ENCODE measurements around the gene KLHL4. TPM values are rescaled to one million over a fixed set of nuclear protein-coding genes. Genes with fewer than 3 reads are reported as not detected.

Gene KLHL4
- total and polyA plus RNA-seq, 2 donors (not counting 1 experiment from before 2014, with no cell fraction given) = not detected

DNA sequence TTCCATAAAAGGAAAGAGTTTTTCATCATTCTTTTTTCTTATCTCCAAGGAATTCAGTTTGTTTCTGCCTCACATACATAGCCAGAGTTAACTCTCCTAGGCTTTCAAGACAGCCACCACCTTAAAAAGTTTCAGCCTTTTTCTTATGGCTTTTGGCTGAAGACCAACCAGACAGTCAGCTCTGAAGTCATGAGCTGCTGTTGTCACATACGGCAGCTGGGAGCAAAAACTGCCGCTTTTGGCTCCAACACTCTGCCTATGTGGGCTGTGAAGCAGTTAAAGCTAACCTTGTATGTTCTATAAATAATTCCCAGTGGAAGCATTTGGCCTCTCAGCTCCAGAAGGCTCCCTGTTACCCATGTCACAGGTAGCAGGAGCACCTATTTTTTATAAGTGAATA, 104.1 kb downstream of the KLHL4 start:
- no peak overlapping the region for H3K27ac ChIP-seq (ENCODE audit: low read length in 2 of 2)
- Mint-ChIP-seq H3K4me1 (no peaks in the 10 kb centered on the region), H3K9me3 (ENCODE audit: insufficient read depth) (no peaks in the 10 kb centered on the region), H3K27me3 (no peaks in the 10 kb centered on the region), H3K27ac (no peak overlapping the region), H3K4me3 (no peak overlapping the region)
- no peak overlapping the region for H3K9ac ChIP-seq (ENCODE audit: low read length)
- DNase-seq = no peak
- H3K9me3 ChIP-seq (ENCODE audit: control extremely low read depth in 1 of 3, control insufficient read depth in 2 of 3, insufficient read depth in 1 of 3, low read length in 2 of 3) = no peaks in the 10 kb centered on the region
- H3K27me3 ChIP-seq (replicated peaks in 1 of 4; ENCODE audit: control extremely low read depth in 1 of 4, control insufficient read depth in 3 of 4, insufficient read depth in 4 of 4, low read length in 3 of 4) = no peaks in the 10 kb centered on the region
- H3K4me2 ChIP-seq (replicated peaks; ENCODE audit: low read depth, low read length, poor library complexity, severe bottlenecking) = no peak overlapping the region
- WGBS (ENCODE audit: insufficient coverage) = no CpG with 5 or more reads among the region's 2 CpGs
- no peaks in the 10 kb centered on the region for H3K36me3 ChIP-seq (replicated peaks in 1 of 2; ENCODE audit: control extremely low read depth in 1 of 2, control insufficient read depth in 1 of 2, extremely low read depth in 1 of 2, insufficient read depth in 2 of 2, low read length in 1 of 2)
- CTCF ChIA-PET = no interaction called here
- no peaks in the 10 kb centered on the region for H3K4me1 ChIP-seq (ENCODE audit: control insufficient read depth in 2 of 2, insufficient read depth in 2 of 2, low read length in 2 of 2)
- no peaks in the 10 kb centered on the region for H4K20me1 ChIP-seq (ENCODE audit: control insufficient read depth, insufficient read depth, low read length, poor library complexity, severe bottlenecking)
- POLR2A ChIA-PET = no interaction called here
- H3K4me3 ChIP-seq (ENCODE audit: control extremely low read depth in 1 of 5, extremely low read depth in 1 of 5, insufficient read depth in 1 of 5, low read depth in 2 of 5, low read length in 4 of 5) = no peak overlapping the region
- H2AFZ ChIP-seq (ENCODE audit: insufficient read depth, low read depth, low read length, poor library complexity, severe bottlenecking) = no peak overlapping the region
- H3K79me2 ChIP-seq (ENCODE audit: control insufficient read depth, insufficient read depth, low read length) = no peaks in the 10 kb centered on the region
- intact Hi-C loops (cut with micrococcal nuclease) = no loop called here
- ATAC-seq (ENCODE audit: low read depth) = no peak
- TF ChIP-seq, protein P1, sequence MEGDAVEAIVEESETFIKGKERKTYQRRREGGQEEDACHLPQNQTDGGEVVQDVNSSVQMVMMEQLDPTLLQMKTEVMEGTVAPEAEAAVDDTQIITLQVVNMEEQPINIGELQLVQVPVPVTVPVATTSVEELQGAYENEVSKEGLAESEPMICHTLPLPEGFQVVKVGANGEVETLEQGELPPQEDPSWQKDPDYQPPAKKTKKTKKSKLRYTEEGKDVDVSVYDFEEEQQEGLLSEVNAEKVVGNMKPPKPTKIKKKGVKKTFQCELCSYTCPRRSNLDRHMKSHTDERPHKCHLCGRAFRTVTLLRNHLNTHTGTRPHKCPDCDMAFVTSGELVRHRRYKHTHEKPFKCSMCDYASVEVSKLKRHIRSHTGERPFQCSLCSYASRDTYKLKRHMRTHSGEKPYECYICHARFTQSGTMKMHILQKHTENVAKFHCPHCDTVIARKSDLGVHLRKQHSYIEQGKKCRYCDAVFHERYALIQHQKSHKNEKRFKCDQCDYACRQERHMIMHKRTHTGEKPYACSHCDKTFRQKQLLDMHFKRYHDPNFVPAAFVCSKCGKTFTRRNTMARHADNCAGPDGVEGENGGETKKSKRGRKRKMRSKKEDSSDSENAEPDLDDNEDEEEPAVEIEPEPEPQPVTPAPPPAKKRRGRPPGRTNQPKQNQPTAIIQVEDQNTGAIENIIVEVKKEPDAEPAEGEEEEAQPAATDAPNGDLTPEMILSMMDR (IDR thresholded peaks at IDR 0.05) = no peak

DNA sequence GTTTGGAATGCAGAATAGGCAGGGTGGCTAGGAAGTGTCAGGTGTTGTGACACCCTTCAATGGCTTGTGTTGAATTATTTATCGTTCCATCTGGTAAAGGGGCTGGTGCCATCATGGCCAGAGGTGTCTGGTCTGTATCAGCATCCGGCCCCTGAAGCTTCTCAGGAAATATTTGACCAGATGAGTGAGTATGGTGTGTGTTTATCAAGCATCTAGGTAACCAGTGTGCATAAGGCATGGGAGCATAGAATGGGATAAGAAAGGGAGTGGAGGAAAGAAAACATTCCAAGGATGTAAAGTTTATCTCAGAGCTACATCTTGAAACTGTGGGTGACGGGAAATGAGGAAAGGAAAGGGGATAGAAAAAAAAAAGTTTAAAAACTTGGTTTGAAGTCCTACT, 109.4 kb downstream of the KLHL4 start:
- Mint-ChIP-seq H3K4me3 (no peak overlapping the region), H3K27ac (no peak overlapping the region), H3K4me1 (no peaks in the 10 kb centered on the region), H3K9me3 (ENCODE audit: insufficient read depth) (no peaks in the 10 kb centered on the region), H3K27me3 (no peaks in the 10 kb centered on the region)
- ATAC-seq (ENCODE audit: low read depth) (no peak), DNase-seq (no peak)
- no peak overlapping the region for H3K27ac ChIP-seq (ENCODE audit: low read length in 2 of 2)
- no peaks in the 10 kb centered on the region for H3K4me1 ChIP-seq (ENCODE audit: control insufficient read depth in 2 of 2, insufficient read depth in 2 of 2, low read length in 2 of 2)
- TF ChIP-seq EZH2 (IDR thresholded peaks at IDR 0.05; ENCODE audit: borderline replicate concordance, insufficient read depth, low read depth, low read length, poor library complexity, severe bottlenecking) = no peak
- TF ChIP-seq, protein P1 (IDR thresholded peaks at IDR 0.05) = no peak
- ChIA-PET POLR2A (no interaction called here), CTCF (no interaction called here)
- H3K9me3 ChIP-seq (ENCODE audit: control extremely low read depth in 1 of 3, control insufficient read depth in 2 of 3, insufficient read depth in 1 of 3, low read length in 2 of 3) = no peaks in the 10 kb centered on the region
- H3K4me2 ChIP-seq (replicated peaks; ENCODE audit: low read depth, low read length, poor library complexity, severe bottlenecking) = no peak overlapping the region
- H3K36me3 ChIP-seq (replicated peaks in 1 of 2; ENCODE audit: control extremely low read depth in 1 of 2, control insufficient read depth in 1 of 2, extremely low read depth in 1 of 2, insufficient read depth in 2 of 2, low read length in 1 of 2) = no peaks in the 10 kb centered on the region
- 75% methylated on average over 2 of the region's 3 CpGs for WGBS (ENCODE audit: insufficient coverage)
- no peaks in the 10 kb centered on the region for H3K27me3 ChIP-seq (replicated peaks in 1 of 4; ENCODE audit: control extremely low read depth in 1 of 4, control insufficient read depth in 3 of 4, insufficient read depth in 4 of 4, low read length in 3 of 4)
- H3K4me3 ChIP-seq (ENCODE audit: control extremely low read depth in 1 of 5, extremely low read depth in 1 of 5, insufficient read depth in 1 of 5, low read depth in 2 of 5, low read length in 4 of 5) = no peak overlapping the region
- no peaks in the 10 kb centered on the region for H4K20me1 ChIP-seq (ENCODE audit: control insufficient read depth, insufficient read depth, low read length, poor library complexity, severe bottlenecking)
- intact Hi-C loops (cut with micrococcal nuclease) = no loop called here
- H3K79me2 ChIP-seq (ENCODE audit: control insufficient read depth, insufficient read depth, low read length) = no peaks in the 10 kb centered on the region
- H3K9ac ChIP-seq (ENCODE audit: low read length) = no peak overlapping the region
- no peak overlapping the region for H2AFZ ChIP-seq (ENCODE audit: insufficient read depth, low read depth, low read length, poor library complexity, severe bottlenecking)
